ENCODE data around the gene COG8. TPM values are rescaled to one million over a fixed set of nuclear protein-coding genes. Genes with fewer than 3 reads are reported as not detected.

COG8 gene
- polyA plus RNA-seq, 3 donors: 11.9 to 24.1 (median 21.6) TPM

- Histone ChIP-seq H3K27me3 (ENCODE audit: control insufficient read depth in 2 of 2, insufficient read depth in 2 of 2, low read length in 2 of 2) (no peaks in the 10 kb centered on the region), H3K4me2 (replicated peaks; ENCODE audit: extremely low read depth, low read length, poor library complexity, severe bottlenecking) (peak overlapping the region; percentile 86), H3K79me2 (ENCODE audit: insufficient read depth, low read length) (peaks cover 48% of the 10 kb centered on the region), H3K4me1 (ENCODE audit: control insufficient read depth in 1 of 2, insufficient read depth in 2 of 2, low read length in 2 of 2) (peaks cover 13 to 14% of the 10 kb centered on the region in 2 donors), H4K20me1 (ENCODE audit: insufficient read depth, low read length) (peaks cover 49% of the 10 kb centered on the region), H3K27ac (ENCODE audit: low read depth in 1 of 2, low read length in 2 of 2) (peak overlapping the region; percentile 52 to 68), H3K4me3 (replicated peaks in 1 of 3; ENCODE audit: low read depth in 2 of 3, low read length in 3 of 3) (peak overlapping the region; percentile 57 to 78 (median 66)), H3K9ac (ENCODE audit: insufficient read depth, low read length, poor library complexity, severe bottlenecking) (peak overlapping the region; percentile 93), H3K9me3 (replicated peaks in 1 of 2; ENCODE audit: control insufficient read depth in 1 of 2, insufficient read depth in 1 of 2, low read length in 2 of 2) (no peaks in the 10 kb centered on the region), H2AFZ (ENCODE audit: insufficient read depth, low read depth, low read length, poor library complexity, severe bottlenecking) (peak overlapping the region; percentile 88), H3K36me3 (replicated peaks in 1 of 2; ENCODE audit: control insufficient read depth in 1 of 2, insufficient read depth in 2 of 2, low read length in 2 of 2) (peaks cover 22 to 38% of the 10 kb centered on the region in 2 donors)
- H3K27ac Mint-ChIP-seq: peak overlapping the region; percentile 85 to 96 (median 93)
- intact Hi-C loops (cut with micrococcal nuclease): loop anchor here in 1 of 2 donors (5.0 to 10.0 kb wide), 2 partner anchors 124 to 177 kb away; partner anchors contain the start of genes CHTF8, SNTB2 and UTP4
- peaks cover 0 to 2% (median 0%) of the 10 kb centered on the region in 7 donors for H3K9me3 Mint-ChIP-seq
- H3K4me3 Mint-ChIP-seq: peak overlapping the region; percentile 98 to 100
- H3K27me3 Mint-ChIP-seq (ENCODE audit: low read depth in 3 of 3): peaks cover 1 to 7% (median 5%) of the 10 kb centered on the region in 3 donors
- H3K4me1 Mint-ChIP-seq: peaks cover 15% of the 10 kb centered on the region
- TF ChIP-seq CTCF (IDR thresholded peaks at IDR 0.05): no peak
- WGBS (ENCODE audit: insufficient coverage): 2% methylated on average over 59 of the region's 59 CpGs
- peaks cover 27 to 43% of the 10 kb centered on the region in 2 donors for H3K36me3 Mint-ChIP-seq
- peak in 2 of 3 donors; percentile 9 to 47 for DNase-seq
These were observed 27.6 kb downstream of the COG8 start for GRCh38 chr16:69311533-69312387.

GRCh38 chr16:69310653-69311532 lies 28.5 kb downstream of the COG8 start, which contains the start of gene VPS4A:
TSS of gene VPS4A (plus strand) at chr16:69311350. CDS start at chr16:69311512, 162 bp downstream.
- Mint-ChIP-seq H3K36me3 (peaks cover 18 to 34% of the 10 kb centered on the region in 2 donors), H3K27me3 (ENCODE audit: low read depth in 3 of 3) (peaks cover 1 to 10% (median 5%) of the 10 kb centered on the region in 3 donors), H3K9me3 (peaks cover 0 to 2% (median 0%) of the 10 kb centered on the region in 7 donors), H3K4me1 (peaks cover 15% of the 10 kb centered on the region), H3K4me3 (peak within 1 kb of the TSS; percentile 98 to 100), H3K27ac (peak within 1 kb of the TSS; percentile 88 to 96 (median 95))
- TF ChIP-seq CTCF (IDR thresholded peaks at IDR 0.05): peak; percentile 82
- intact Hi-C loops (cut with micrococcal nuclease): loop anchor here in 1 of 2 donors (5.0 to 10.0 kb wide), 2 partner anchors 124 to 176 kb away; partner anchors contain the start of genes CHTF8, SNTB2 and UTP4
- peak within 1 kb of the TSS; percentile 89 for H3K4me2 ChIP-seq (replicated peaks; ENCODE audit: extremely low read depth, low read length, poor library complexity, severe bottlenecking)
- H4K20me1 ChIP-seq (ENCODE audit: insufficient read depth, low read length): peaks cover 41% of the 10 kb centered on the region
- peak within 1 kb of the TSS; percentile 93 for H2AFZ ChIP-seq (ENCODE audit: insufficient read depth, low read depth, low read length, poor library complexity, severe bottlenecking)
- H3K4me3 ChIP-seq (replicated peaks in 1 of 3; ENCODE audit: low read depth in 2 of 3, low read length in 3 of 3): peak within 1 kb of the TSS; percentile 66 to 78 (median 78)
- H3K79me2 ChIP-seq (ENCODE audit: insufficient read depth, low read length): peaks cover 45% of the 10 kb centered on the region
- peaks cover 14 to 29% of the 10 kb centered on the region in 2 donors for H3K36me3 ChIP-seq (replicated peaks in 1 of 2; ENCODE audit: control insufficient read depth in 1 of 2, insufficient read depth in 2 of 2, low read length in 2 of 2)
- peak; percentile 95 to 97 (median 96) for DNase-seq
- peak within 1 kb of the TSS; percentile 70 to 93 for H3K27ac ChIP-seq (ENCODE audit: low read depth in 1 of 2, low read length in 2 of 2)
- H3K9me3 ChIP-seq (replicated peaks in 1 of 2; ENCODE audit: control insufficient read depth in 1 of 2, insufficient read depth in 1 of 2, low read length in 2 of 2): no peaks in the 10 kb centered on the region
- WGBS (ENCODE audit: insufficient coverage): 13% methylated on average over 52 of the region's 70 CpGs
- peaks cover 13 to 14% of the 10 kb centered on the region in 2 donors for H3K4me1 ChIP-seq (ENCODE audit: control insufficient read depth in 1 of 2, insufficient read depth in 2 of 2, low read length in 2 of 2)
- H3K9ac ChIP-seq (ENCODE audit: insufficient read depth, low read length, poor library complexity, severe bottlenecking): peak within 1 kb of the TSS; percentile 93
- H3K27me3 ChIP-seq (ENCODE audit: control insufficient read depth in 2 of 2, insufficient read depth in 2 of 2, low read length in 2 of 2): no peaks in the 10 kb centered on the region
